Measurements from ENCODE around the gene PRKCSH. TPM values are rescaled to one million over a fixed set of nuclear protein-coding genes. Genes with fewer than 3 reads are reported as not detected.
"Not testable (repeated sequence)": the region's sequence is repeated elsewhere in the genome, so short reads cannot be mapped to it uniquely, and the experiment has no call there.

Gene PRKCSH, protein sequence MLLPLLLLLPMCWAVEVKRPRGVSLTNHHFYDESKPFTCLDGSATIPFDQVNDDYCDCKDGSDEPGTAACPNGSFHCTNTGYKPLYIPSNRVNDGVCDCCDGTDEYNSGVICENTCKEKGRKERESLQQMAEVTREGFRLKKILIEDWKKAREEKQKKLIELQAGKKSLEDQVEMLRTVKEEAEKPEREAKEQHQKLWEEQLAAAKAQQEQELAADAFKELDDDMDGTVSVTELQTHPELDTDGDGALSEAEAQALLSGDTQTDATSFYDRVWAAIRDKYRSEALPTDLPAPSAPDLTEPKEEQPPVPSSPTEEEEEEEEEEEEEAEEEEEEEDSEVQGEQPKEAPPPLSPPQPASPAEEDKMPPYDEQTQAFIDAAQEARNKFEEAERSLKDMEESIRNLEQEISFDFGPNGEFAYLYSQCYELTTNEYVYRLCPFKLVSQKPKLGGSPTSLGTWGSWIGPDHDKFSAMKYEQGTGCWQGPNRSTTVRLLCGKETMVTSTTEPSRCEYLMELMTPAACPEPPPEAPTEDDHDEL
- 321 TPM for polyA plus RNA-seq (ENCODE audit: insufficient read length)
- long read RNA-seq, donor 1, transcript PRKCSH-214 (3 exons, 569 nt), result major isoform, 12 of 200 reads
- long read RNA-seq, donor 1, partial matches to known transcripts, result 138 of 200 reads
- long read RNA-seq, donor 1, other reads (novel, unspliced or antisense), result 45 of 200 reads
- long read RNA-seq, donor 2, transcript PRKCSH-214 (3 exons, 569 nt), result major isoform, 8 of 63 reads
- long read RNA-seq, donor 2, partial matches to known transcripts, result 31 of 63 reads
- long read RNA-seq, donor 2, other reads (novel, unspliced or antisense), result 21 of 63 reads
- long read RNA-seq, donor 3, transcript PRKCSH-214 (3 exons, 569 nt), result major isoform, 5 of 39 reads
- long read RNA-seq, donor 3, partial matches to known transcripts, result 21 of 39 reads
- long read RNA-seq, donor 3, other reads (novel, unspliced or antisense), result 11 of 39 reads
- long read RNA-seq, donor 4, partial matches to known transcripts, result 0 of 1 reads
- long read RNA-seq, donor 4, other reads (novel, unspliced or antisense), result 0 of 1 reads
- long read RNA-seq, donor 5, partial matches to known transcripts, result 30 of 80 reads
- long read RNA-seq, donor 5, other reads (novel, unspliced or antisense), result 41 of 80 reads
- long read RNA-seq, donor 6, transcript PRKCSH-214 (3 exons, 569 nt), result major isoform, 8 of 71 reads
- long read RNA-seq, donor 6, partial matches to known transcripts, result 34 of 71 reads
- long read RNA-seq, donor 6, other reads (novel, unspliced or antisense), result 23 of 71 reads
- long read RNA-seq, donor 7, transcript PRKCSH-214 (3 exons, 569 nt), result major isoform, 7 of 82 reads
- long read RNA-seq, donor 7, partial matches to known transcripts, result 42 of 82 reads
- long read RNA-seq, donor 7, other reads (novel, unspliced or antisense), result 32 of 82 reads
- long read RNA-seq, donor 8, partial matches to known transcripts, result 0 of 14 reads
- long read RNA-seq, donor 8, other reads (novel, unspliced or antisense), result 9 of 14 reads

DNA sequence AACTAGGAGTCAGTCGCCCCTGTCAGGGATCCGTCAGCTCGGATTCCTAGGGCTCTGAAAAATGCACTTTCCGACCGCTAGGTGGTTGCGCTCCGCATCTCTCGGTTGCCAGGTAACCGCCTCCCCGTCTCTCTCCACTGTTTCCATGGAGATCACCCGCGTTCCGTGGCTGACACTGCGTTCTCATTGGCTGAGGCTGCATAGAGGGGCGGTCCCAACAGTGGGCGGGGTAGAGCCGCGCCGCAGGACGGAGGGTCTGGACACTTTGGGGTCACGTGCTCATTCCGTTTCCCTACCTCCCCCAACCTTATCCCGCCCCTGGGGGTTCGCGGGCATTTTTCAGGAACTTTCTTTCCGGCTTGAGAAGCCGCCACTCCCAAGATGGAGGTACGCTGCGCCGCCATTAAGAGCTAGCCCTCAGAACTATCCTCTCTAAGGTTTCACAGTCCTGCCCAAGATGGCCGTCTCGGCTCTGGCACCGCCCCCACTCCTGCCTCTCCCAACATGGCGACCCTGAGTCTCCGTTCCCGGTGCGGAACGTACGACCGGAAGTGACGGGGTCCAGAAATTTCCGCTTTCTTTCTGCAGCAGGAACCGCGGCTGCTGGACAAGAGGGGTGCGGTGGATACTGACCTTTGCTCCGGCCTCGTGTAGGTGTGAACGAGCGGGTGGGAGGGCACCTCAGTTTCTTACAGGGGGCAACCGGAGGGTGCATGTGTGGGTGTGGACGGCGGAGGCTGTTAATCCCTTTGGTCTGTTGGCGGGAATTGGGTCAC, at the start of gene PRKCSH, which contains the start of gene ODAD3:
TSS of gene PRKCSH (plus strand) at position 579 of the 776 bp plus-strand sequence. CDS start 483 bp downstream, outside the sequence.
TSS of gene ODAD3 (minus strand) at position 65 of the 776 bp plus-strand sequence. CDS start 105 bp downstream, outside the sequence.
- peak; percentile 100 for DNase-seq

DNA sequence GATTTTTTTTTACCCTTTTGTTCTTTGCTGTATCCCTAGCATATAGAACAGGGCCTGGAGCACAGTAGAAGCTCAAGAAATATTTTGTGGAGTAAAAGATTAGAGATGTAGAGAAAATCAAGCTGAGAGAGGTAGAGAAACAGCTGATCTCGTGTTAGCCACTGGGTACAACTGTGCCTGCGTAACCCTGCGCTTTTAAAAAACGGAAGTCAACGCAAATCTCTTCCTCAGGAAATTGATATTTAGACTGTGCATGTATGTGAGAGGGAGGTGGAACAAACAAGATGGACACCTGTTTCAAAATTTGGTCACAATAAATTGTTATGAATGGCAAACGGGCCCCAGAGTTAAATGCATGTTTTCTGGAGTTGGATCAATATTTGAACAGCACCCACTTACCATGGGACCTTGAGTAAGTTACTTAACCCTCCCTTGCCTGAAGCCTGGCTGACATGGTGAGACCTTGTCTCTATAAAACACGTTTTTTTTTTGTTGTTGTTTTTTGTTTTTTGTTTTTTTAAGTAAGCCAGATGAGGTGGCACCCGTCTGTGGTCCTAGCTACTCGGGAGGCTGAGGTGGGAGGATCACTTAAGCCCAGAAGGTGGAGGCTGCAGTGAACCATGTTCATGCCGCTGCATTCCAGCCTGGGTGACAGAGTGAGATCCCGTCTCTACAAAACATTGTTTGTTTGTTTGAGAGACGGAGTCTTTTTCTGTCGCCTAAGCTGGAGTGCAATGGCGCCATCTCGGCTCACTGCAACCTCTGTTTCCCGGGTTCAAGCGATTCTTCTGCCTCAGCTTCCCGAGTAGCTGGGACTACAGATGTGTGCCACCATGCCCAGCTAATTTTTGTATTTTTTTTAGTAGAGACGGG, 48.0 kb upstream of the PRKCSH start:
- DNase-seq, result no peak

DNA sequence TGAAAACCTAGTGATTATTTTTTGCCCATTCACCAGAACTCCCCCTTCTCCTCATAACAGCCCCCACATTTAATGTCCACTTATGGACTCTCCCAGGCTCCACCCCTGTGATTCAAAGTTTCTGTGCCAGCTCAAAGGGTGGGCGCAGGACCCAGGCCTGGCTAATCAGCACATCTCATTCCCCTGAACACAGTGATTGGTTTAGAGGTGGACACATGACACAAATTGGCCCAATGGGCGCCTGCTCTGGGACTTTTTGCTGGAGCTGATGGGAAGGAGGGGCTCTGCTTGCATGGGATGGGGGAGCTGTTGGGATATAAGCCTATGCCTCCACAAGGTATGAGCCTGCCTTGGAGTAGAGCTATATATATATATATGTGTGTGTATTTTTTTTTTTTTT, 45.1 kb upstream of the PRKCSH start:
- no peak for DNase-seq

DNA sequence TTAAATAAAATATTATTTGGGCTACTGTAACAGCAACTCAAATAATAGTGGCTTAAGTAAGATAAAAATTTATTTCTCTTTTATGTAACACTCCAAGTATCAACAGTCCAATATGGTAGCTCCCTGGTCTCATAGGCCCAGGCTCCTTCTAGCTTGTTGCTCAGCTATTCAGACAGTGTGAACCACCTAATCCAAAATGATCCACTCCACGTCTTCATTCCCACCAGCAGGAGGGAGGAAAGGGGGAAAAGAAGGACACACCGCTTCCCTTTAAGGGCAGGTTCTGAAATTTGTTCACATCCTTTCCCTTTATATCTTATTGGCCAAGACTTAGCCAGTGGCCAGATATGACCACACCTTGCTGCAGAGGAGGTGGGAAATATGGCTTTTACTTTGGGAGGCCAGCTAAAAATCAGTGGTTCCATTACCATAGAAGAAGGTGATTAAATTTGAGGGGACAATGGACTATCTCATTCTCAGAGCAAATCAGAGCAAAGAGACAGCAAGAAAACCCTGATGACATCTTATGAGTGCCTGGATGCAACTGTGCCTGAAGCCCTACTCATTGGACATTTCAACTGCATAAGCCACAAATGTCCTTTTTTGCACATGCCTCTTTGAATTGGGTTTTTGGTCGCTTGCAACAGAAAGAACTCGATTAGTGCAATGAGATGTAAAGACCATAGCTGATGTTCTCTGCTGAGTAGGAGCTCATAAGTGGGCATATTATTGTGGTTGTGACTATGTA, 44.3 kb upstream of the PRKCSH start:
- DNase-seq, result no peak

DNA sequence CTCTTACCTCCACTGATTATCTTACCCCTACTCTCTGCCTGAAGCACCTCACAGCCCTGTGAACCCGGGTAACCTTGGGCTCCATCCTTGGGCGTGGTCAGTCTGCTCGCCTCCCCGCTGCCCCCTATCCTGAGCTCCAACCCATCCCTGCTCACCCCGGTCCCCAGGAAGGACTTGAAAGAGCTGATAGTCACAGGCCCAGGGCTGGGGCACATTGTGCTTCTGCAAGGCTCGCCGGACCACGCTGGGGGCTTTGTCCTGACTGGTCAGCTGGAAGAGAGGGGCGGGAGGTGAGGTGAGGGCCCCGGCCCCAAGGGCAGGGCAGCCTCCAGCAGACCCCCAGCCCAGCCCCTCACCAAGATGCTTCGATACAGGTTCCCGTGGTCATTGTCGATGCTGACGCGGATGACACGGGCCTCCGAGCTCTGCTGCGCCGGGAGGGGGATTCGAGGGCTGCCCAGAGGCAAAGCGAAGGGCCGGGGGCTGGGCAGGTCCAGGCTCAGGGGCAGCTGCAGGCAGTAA, 38.3 kb upstream of the PRKCSH start:
- no peak for DNase-seq

DNA sequence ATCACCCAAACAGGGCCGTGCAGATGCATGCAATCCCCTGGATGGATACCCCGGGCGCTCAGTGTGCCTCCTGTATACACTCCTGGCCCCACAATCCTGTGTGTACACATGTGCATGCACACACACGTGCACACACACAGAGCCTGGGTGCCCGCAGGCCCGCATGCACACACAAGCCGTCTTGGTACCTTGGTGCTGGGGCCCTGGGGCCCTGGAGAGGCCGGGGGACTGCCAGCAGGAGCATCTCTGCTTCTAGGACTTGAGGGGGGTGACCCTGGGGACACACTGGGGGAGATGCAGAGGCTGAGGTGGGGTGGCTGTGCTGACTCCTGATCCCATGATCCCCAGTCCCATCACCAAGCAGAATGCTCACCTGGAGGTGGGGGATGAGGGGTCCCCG, 35.8 kb upstream of the PRKCSH start:
- DNase-seq, result no peak

DNA sequence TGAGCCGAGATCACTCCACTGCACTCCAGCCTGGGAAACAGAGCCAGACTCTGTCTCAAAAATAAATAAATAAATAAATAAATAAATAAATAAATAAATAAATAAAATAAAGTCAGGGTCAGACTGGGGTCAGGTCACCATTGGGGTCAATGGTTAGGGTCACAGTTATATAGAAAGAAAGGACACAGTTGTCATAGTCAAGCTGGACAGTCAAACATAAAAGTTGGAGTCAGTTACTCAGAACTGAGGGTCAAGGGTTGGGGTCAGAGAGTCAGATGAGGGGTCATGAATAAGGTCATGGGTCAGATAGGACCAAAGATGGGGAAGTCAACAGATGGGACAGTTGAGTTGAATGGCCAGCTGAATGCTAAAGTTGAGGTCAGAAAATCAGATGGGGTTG, 34.6 kb upstream of the PRKCSH start:
- DNase-seq, result no peak

DNA sequence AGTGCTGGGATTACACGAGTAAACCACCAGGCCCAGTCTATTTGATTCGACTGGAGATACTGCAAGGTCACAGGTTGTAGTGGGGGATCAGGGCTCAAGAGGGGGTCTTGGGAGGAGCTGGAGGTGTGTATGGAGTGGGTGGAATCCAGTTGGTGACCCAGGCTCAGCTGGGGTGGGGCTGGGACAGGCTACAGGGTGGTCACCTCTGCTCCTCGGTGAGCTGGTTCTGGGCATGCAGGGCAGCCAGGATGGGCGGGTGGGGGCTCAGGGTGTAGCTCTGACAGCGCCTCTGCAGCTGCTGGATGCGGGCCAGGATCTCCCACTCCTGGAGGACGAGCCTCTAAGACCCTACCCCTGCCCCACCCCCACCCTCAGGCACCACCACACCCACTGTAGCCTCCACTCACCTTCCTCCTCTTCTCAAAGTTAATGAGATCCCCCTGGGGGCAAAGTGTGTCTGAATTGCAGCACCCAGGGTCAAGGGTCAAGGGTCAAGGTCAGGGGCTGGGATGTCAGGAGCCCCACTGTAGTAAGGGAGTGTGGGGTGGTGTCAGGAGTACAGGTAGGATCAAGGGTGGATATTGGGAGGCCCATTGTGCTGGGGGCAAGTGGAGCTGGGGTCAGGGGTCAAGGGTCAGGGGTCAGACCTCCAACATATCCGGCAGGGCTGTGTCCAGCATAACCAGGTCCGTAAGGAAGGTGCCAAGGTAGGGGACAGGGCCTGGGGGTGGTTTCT, 33.5 kb upstream of the PRKCSH start:
- no peak for DNase-seq

DNA sequence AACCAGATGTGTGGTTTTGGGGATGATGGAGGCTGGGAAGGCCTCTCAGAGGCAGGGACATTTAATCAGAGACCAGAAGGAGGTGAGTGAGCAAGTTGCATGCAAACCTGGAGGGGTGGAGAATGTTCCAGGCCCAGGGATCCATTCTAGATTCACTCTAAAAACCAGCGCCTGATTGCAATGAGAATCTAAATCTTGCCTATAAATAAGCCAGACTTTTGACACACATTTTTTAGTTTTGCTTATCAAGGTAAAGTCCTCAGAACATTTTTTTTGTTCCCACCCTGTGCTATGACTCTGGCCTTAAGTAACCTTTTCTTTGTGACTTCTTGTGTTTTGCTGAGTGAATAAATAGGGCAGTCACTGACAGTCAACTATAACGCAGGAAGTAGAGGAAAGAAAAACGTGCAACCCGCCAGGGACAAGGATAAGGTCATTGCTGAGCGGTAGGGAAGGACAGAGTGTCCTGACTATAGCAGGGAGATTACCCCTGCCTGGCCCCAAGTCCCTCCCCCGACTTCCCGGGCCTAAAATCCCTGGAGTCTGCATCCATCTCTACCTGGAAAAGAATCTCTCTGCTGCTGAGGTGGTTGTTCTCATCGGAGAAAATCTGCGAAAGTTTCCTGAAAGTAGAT, 30.7 kb upstream of the PRKCSH start:
- DNase-seq, result no peak

DNA sequence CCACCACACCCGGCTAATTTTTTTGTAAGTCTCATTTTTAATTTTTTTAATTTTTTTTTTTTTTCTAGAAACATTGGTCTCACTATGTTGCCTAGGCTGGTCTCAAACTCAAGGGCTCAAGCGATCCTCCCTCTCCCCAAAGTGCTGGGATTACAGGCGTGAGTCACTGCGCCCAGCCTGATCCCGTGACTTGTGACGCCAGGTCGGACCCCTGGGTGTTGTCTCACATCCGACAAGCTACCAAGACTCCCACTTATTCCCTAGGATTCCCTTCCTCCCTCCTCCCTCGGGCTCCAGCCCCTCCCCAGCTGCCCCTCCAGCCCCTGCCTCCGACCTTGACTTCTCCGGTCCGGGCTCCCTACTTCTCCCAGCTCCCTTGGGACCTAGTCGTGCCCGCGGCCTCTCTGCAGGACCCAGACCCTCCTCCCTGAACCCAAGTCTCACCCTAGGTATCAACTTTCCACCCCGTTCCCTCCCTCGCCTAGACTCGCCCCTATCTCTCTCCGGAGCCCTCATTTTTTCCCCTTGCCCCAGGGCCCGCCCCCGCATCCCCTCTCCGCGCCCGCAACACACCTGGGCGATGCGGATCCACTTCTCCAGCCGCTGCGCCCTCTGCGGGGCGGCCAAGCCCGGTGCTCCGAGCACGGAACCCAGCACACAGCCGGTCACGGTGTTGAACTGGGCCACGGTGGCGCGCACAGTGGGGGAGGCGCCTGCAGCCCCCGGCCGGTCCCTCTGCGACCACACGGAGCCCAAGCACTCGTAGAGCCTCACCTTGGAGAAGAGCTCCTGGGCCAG, 29.4 kb upstream of the PRKCSH start:
- no peak for DNase-seq

DNA sequence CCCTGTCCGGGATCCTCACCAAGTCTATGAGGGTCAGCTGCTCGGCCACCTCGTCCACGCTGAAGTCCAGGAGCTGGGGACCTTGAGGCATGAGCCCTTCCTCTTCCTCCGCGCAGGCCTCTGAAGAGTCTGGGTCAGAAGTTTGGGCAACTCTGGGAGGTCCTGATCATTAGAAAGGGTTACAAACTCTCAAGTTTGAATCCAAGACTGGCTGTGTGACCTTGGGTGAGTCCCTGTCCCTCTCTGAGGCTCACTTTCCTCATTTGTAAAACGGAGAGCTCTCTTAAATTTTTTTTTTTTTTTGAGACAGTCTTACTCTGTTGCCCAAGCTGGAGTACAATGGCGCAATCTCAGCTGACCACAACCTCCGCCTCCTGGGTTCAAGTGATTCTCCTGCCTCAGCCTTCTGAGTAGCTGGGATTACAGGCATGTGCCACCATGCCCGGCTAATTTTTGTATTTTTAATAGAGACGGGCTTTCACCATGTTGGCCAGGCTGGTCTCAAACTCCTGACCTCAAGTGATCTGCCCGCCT, 28.7 kb upstream of the PRKCSH start:
- not testable (repeated sequence) for DNase-seq

DNA sequence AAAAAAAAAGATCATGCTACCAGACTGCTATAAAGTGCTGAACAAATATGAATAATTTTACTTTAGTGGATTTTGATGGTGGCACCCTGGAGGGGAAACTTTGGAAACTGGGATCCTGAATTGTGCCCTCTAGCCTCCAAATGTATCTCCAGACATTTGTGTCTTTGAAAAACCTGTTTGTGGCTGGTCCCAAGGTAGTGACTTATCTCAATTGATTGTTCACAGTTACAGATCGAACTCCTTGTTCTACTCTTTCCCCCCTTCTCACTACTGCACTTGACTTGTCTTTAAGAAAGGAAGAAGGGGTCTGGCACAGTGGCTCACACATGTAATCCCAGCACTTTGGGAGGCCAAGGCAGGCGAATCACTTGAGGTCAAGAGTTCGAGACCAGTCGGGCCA, 26.8 kb upstream of the PRKCSH start:
- no peak for DNase-seq

DNA sequence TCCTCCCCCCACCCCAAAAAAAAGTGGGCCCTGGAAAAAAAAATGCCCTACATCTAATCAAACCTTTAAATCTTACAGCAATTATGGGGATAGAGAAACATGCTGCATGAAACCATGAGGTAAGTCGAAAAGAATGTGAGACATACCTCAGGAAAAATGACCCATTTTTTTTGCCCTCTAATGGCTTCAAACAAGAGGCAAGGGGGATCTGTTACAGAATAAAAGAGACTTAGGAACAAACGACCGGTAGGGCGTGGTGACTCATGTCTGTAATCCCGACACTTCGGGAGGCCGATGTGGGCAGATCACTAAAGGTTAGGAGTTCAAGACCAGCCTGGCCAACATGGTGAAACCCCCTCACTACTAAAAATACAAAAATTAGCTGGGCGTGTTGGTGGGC, 24.8 kb upstream of the PRKCSH start:
- DNase-seq, result no peak

DNA sequence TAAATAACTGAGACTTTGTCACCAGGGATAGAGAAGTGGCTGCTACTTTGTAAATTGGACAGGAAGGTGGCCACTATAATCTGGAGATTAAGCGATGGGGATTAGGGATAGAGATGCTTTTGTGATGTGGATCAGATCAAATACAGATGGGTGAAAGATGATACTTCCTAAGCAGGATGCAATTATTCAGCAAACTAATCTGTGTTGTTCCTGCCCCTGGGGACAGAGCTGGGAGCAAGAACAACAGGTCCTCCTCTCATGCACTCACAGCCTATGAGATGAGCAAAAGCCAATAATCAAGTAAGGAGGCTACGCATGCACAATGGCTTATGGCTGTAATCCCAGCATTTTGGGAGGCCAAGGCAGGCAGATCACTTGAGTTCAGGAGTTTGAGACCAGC, 20.9 kb upstream of the PRKCSH start:
- DNase-seq, result no peak

DNA sequence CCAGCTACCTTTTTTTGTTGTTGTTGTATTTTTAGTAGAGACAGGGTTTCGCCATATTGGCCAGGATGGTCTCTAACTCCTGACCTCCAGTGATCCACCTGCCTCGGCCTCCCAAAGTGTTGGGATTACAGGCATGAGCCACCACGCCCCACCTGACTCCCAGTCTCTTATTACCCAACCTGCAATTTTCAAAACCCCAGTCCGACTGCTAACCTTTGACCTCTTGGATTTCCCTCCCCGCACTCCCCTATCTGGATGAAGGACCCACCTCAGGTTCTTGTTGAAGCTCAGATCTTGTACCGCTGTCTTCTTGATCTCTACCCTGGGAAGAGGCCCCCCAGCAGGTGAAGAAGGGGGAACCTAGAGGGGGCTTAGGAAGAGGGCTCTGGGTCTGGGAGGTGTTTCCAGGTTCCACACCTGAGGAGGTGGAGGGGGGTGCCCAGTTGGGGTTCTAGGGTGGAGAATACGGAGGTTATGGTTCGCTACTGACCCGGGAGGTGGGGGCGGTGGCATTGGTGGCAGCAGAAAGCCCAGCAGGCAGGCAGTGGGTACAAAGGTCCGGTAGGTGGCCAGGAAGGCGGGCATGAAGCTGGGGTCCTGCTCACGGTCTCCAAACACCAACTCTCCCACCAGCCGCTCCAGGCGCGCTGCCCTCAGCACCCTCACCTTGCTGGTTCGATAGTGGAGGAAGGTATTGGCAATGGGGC, 18.9 kb upstream of the PRKCSH start:
- no peak for DNase-seq

DNA sequence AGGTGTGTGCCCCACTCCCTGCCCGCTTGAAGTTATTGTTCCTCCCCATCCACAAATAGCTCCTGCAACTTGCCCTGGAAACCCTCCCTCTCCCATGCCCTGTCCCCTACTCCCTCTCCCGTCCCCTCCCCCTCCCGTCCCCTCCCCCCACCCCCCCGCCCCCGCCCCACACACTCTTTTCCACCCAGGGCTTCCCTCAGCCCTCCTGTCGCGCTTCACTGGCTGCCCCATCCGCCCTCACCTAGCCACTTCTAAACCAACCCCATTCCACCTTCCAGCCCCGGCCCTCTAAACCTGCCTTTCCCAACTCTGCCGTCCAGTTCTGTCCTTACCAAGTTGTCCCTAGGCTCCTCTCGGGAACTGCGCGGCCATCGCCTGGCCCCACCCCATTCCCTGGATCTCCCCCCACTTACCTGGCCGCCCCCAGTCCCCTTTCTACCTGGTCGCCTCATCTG, 17.3 kb upstream of the PRKCSH start:
- DNase-seq, result no peak

Data from left kidney (tissue), 8 donors.